ENCODE data around the gene VASH1. TPM values are rescaled to one million over a fixed set of nuclear protein-coding genes. Genes with fewer than 3 reads are reported as not detected.

The VASH1 gene
- 1 to 10 TPM; 2.9 to 3.6 TPM for total RNA-seq

- Histone ChIP-seq H3K4me3 (peak within 1 kb of the TSS; percentile 73), H3K9me3 (no peaks in the 10 kb centered on the region), H3K4me1 (no peaks in the 10 kb centered on the region), H3K27me3 (peaks cover 4% of the 10 kb centered on the region), H3K36me3 (no peaks in the 10 kb centered on the region), H3K27ac (peak within 1 kb of the TSS; percentile 55), H3K9ac (ENCODE audit: low read depth in 2 of 2, low read length in 2 of 2) (peak within 1 kb of the TSS; percentile 14 to 76)
- peak; percentile 48 for DNase-seq
- no peak for TF ChIP-seq CTCF (IDR thresholded peaks at IDR 0.05)
- intact Hi-C loops (cut with DNase I), result no loop called here
Observed at GRCh38 chr14:76761136-76761959, at the start of gene VASH1. Gene VASH1 (plus strand): TSS chr14:76761468. CDS start chr14:76762822, 1,354 bp downstream.

GRCh38 chr14:76713121-76713520 is 48.1 kb upstream of the VASH1 start:
- Histone ChIP-seq H3K9me3 (no peaks in the 10 kb centered on the region), H3K27me3 (no peaks in the 10 kb centered on the region), H3K36me3 (no peaks in the 10 kb centered on the region), H3K4me1 (no peaks in the 10 kb centered on the region), H3K27ac (no peak overlapping the region), H3K9ac (ENCODE audit: low read depth in 2 of 2, low read length in 2 of 2) (no peak overlapping the region), H3K4me3 (no peak overlapping the region)
- TF ChIP-seq CTCF (IDR thresholded peaks at IDR 0.05), result no peak
- intact Hi-C loops (cut with DNase I), result loop anchor here (10.0 kb wide), 2 partner anchors 72 to 152 kb away; no protein-coding TSS in a partner anchor
- no peak for DNase-seq

GRCh38 chr14:76714470-76714869 is 46.8 kb upstream of the VASH1 start:
- intact Hi-C loops (cut with DNase I), result loop anchor here (10.0 kb wide), 2 partner anchors 70 to 150 kb away; no protein-coding TSS in a partner anchor
- no peaks in the 10 kb centered on the region for H3K36me3 ChIP-seq
- H3K9me3 ChIP-seq, result no peaks in the 10 kb centered on the region
- TF ChIP-seq CTCF (IDR thresholded peaks at IDR 0.05), result no peak
- no peak overlapping the region for H3K4me3 ChIP-seq
- no peak overlapping the region for H3K9ac ChIP-seq (ENCODE audit: low read depth in 2 of 2, low read length in 2 of 2)
- H3K4me1 ChIP-seq, result no peaks in the 10 kb centered on the region
- no peak for DNase-seq
- H3K27ac ChIP-seq, result no peak overlapping the region
- no peaks in the 10 kb centered on the region for H3K27me3 ChIP-seq

- peak; percentile 5 for DNase-seq
- Histone ChIP-seq H3K27me3 (no peaks in the 10 kb centered on the region), H3K9me3 (no peaks in the 10 kb centered on the region), H3K9ac (ENCODE audit: low read depth in 2 of 2, low read length in 2 of 2) (no peak overlapping the region), H3K27ac (no peak overlapping the region), H3K4me3 (no peak overlapping the region), H3K4me1 (no peaks in the 10 kb centered on the region), H3K36me3 (no peaks in the 10 kb centered on the region)
- intact Hi-C loops (cut with DNase I), result loop anchor here (10.0 kb wide), 2 partner anchors 70 to 150 kb away; no protein-coding TSS in a partner anchor
- TF ChIP-seq CTCF (IDR thresholded peaks at IDR 0.05), result no peak
Observed at GRCh38 chr14:76715101-76715500, 46.2 kb upstream of the VASH1 start.

- Histone ChIP-seq H3K4me3 (no peak overlapping the region), H3K4me1 (no peaks in the 10 kb centered on the region), H3K27ac (no peak overlapping the region), H3K36me3 (no peaks in the 10 kb centered on the region), H3K9ac (ENCODE audit: low read depth in 2 of 2, low read length in 2 of 2) (no peak overlapping the region), H3K9me3 (no peaks in the 10 kb centered on the region), H3K27me3 (no peaks in the 10 kb centered on the region)
- no peak for TF ChIP-seq CTCF (IDR thresholded peaks at IDR 0.05)
- intact Hi-C loops (cut with DNase I), result loop anchor here (10.0 kb wide), 2 partner anchors 69 to 149 kb away; no protein-coding TSS in a partner anchor
- peak; percentile 3 for DNase-seq
Observed at GRCh38 chr14:76715511-76716081, 45.7 kb upstream of the VASH1 start.
